Transverse colon (tissue), 4 donors: ENCODE measurements around the gene BRD2.

Source experiments
- EP300 ChIP-seq: sonication (generic); formaldehyde crosslinking; IDR thresholded peaks from one replicate; pipeline ENCODE4 v1.6.1; 2017; ENCODE audit warnings: antibody characterized with exemption, low read depth
- POLR2A ChIP-seq: fragments of 450-650 bp; IDR thresholded peaks from one replicate; pipeline ENCODE4 v1.6.1; 2016; ENCODE audit warnings: antibody characterized with exemption, mild to moderate bottlenecking, moderate library complexity
- POLR2AphosphoS5 ChIP-seq, 3 donors: sonication (generic); formaldehyde crosslinking; IDR thresholded peaks; one replicate each; pipeline ENCODE4 v1.6.1; 2016; ENCODE audit warnings: antibody characterized with exemption in 3 of 3
- TF ChIP-seq, protein P1 (sequence below), 5 experiments: fragments of 200-600 bp in 3 of 5; fragments of 450-650 bp in 2 of 5; sonication (generic) in 3 of 5; IDR thresholded peaks; 1 replicate in 2 of 5; 2 replicates in 3 of 5; pipeline ENCODE4 v1.5.1; 2016 to 2017; ENCODE audit warnings: antibody characterized with exemption in 5 of 5, inconsistent platforms in 3 of 5, mild to moderate bottlenecking in 2 of 5, moderate library complexity in 1 of 5

DNA sequence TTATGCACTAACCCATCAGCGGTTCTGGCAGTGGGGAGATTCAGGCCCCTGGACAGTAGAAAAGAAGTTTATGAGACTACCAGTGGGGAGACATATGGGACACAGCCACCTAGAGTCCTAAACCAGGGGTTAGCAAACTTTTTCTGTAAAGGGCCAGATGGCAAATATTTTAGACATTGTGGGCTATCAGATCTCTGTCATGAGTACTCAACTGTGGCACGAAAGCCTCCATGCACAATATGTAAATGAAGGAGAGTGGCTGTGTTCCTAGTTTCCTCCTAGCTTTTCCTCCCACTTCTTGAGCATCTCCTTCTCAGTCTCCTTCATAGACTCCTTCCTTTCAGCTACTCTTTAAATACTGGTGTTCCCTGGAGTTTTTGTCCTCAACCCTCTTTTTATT is 12.2 kb upstream of the BRD2 start:
- TF ChIP-seq, protein P1, sequence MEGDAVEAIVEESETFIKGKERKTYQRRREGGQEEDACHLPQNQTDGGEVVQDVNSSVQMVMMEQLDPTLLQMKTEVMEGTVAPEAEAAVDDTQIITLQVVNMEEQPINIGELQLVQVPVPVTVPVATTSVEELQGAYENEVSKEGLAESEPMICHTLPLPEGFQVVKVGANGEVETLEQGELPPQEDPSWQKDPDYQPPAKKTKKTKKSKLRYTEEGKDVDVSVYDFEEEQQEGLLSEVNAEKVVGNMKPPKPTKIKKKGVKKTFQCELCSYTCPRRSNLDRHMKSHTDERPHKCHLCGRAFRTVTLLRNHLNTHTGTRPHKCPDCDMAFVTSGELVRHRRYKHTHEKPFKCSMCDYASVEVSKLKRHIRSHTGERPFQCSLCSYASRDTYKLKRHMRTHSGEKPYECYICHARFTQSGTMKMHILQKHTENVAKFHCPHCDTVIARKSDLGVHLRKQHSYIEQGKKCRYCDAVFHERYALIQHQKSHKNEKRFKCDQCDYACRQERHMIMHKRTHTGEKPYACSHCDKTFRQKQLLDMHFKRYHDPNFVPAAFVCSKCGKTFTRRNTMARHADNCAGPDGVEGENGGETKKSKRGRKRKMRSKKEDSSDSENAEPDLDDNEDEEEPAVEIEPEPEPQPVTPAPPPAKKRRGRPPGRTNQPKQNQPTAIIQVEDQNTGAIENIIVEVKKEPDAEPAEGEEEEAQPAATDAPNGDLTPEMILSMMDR (IDR thresholded peaks at IDR 0.05): no peak
- TF ChIP-seq POLR2AphosphoS5 (IDR thresholded peaks at IDR 0.05) (no peak), POLR2A (no peak), EP300 (no peak)
